NCI-H1105 (cell line): ENCODE results near the gene POLN.
"Not testable (repeated sequence)": the region's sequence is repeated elsewhere in the genome, so short reads cannot be mapped to it uniquely, and the experiment has no call there.

Experiments
- DNase-seq: peaks from one replicate; lab custom pipeline; 2025; lab: John Stamatoyannopoulos, UW

POLN gene

DNA sequence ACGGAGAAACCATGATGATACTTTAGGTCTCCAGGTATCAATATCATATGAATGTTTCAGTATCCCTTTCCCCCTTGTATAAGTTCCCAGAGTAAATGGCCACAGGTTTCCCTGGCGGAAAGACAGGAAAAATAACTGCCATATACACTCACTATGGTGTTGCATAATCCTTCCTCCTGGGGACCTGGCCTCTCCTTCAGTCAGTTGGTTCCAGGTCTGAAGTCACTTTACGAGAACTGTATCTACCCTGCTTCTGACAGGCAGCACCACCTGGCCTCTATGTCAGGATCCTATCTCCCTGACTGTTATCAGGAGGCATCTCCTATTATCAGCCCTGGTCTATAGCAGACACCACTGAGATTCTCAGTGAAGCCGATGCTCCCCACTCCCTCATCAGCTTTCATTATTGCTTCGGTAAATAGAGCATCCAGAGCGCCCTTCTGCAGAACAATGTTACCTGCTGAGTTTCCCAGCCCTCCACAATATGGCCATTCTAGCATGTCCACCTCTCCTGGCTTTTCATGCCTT, 22.6 kb downstream of the POLN start:
- no peak for DNase-seq

DNA sequence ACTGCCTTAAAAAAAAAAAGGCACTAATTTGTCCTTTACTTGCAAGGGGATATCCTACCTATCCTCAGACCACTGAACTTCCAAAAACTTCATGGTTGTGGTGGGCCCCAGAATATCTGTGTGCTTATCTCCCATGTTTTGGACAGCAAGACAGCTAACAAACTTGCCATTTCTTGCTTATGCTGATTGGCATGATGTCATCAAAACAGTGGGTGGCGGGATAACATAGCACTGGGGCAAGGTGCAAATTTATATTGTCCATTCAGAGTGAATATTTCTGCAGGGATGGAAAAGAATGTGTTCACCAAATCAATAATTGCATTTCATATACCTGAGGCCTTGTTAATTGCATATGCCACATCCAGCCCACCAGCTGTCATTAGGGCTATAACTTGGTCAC, 23.5 kb downstream of the POLN start:
- no peak for DNase-seq

DNA sequence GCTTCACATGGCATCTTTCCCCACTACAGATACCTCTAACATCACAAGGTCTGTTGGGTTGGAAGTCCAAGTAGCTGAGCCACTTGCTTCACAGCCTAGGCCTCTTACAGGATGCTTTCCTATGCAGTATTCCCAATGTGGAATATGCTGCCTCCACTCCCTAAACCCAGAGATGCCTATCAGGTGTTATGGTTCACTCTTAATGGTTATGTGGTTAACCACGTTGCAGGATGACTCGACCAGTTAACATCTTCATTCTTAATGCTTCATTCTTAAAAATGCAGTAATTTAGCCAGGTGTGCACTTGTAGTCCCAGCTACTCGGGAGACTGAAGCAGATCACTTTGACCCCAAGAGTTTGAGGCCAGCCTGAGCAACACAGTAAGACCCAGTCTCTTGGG, 24.2 kb downstream of the POLN start:
- no peak for DNase-seq

- no peak for DNase-seq
These were observed 29.1 kb downstream of the POLN start for GRCh38 chr4:2212831-2213230.

- DNase-seq: not testable (repeated sequence)
These were observed 39.1 kb downstream of the POLN start for GRCh38 chr4:2202789-2203188.

DNA sequence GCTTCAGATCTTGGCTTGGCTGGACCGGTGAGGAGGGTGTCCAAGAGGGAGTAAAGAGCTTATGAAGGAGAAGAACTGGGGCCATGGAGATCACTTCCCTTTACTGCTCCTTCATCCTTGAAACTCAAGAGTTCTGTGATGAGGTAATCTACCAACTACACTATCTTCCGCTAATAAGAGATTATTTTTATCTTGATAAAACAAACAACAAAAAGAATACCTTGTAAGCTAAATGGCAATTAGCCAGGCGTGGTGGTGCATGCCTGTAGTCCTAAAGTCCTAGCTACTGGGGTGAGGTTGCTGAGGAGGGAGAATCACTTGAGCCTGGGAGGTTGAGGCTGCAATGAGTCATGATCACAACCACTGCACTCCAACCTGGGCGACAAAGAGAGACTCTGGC, 47.4 kb downstream of the POLN start:
- DNase-seq: no peak

DNA sequence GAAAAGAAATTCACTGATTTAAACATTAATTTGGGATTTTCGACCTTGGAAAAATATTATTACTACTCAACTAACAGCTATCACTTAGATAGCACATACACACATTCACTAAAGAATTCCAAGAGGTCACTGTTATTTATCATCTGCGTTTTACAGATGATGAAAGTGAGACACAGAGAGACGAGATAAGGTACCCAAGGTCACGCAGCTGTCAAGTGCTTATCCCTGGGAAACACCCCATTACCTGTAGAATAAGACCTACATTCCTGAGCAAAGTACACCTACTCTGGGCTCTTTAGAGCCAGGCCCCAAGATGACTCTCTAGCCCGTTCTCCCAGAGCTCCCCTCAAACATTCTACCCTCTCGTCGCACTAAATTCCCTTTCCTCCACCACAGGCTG, 48.6 kb downstream of the POLN start:
- DNase-seq: no peak

GRCh38 chr4:2186865-2187172, 55.1 kb downstream of the POLN start:
- DNase-seq: no peak

GRCh38 chr4:2186133-2186864, 55.6 kb downstream of the POLN start:
- DNase-seq: peak; percentile 33

DNA sequence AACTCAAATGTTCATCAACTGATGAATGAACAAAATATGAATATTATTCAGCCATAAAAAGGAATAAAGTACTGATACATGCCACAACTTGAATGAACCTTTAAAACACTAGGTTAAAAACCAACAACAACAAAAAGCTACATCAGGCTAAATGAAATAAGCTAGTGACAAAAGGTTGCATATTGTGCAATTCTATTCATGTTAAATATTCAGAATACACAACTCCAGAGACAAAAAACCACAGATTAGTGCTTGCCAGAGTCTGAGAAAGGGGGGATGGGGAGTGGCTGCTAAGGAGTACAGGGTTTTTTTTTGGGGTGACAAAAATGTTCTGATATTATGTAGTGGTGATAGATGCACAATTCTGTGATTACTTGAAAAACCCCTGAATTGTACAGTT, 58.5 kb downstream of the POLN start:
- no peak for DNase-seq

GRCh38 chr4:2182994-2183393, 58.9 kb downstream of the POLN start:
- no peak for DNase-seq

DNA sequence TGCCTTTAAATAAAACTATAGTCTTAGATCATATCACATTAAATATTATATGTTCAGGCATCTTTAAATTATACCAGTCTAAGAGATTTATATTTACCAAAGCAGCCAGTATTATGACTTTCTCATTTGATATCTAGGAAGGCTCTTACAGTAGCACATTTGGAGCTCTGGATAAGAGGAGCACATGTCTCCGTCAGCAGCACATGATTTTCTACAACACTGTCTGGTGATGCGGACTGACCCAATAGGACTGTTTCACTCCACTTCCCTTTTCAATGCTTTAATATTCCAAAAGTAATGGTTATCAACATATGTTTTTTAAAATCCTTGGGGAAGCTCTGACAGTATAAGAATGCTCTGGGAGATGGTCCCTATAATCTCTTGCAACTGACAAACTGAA, 61.5 kb downstream of the POLN start:
- no peak for DNase-seq

DNA sequence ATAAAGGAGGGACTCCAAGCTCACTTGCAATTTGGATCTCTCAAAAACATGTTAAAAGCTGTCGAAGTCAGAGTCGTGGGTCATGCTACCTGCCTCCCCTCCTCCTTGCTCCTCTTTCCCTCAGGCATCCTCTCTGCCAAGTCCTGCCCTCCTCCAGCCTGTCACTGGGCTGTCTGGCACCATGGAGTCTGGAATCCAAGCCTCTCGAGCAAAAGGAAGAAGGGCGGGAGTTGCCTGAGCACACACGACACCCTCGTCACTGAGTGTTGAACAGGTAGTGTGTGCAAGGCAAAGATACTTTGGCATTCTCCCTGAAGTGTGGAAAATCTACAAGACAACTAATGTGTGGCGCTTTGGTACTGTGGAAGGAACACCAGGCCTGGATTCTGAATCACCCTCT, 62.2 kb downstream of the POLN start:
- DNase-seq: no peak

DNA sequence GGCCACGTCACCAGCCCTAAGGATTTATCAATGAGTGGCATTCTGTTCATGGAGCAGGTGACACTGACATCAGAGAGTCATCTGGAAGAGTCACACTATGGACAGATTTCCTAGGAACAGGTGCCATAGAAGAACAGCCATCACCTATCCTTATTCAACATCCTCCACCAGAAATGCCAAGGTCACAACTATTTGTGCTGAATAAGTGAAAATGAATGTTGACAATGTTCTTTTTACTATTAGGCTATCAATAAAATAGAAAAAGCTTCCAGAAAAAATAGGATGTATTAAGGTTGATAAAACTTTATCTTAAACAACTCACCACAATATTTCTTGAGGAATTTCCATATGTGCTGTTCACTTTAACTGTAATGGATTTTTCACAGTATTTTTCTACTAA, 62.9 kb downstream of the POLN start:
- DNase-seq: no peak

DNA sequence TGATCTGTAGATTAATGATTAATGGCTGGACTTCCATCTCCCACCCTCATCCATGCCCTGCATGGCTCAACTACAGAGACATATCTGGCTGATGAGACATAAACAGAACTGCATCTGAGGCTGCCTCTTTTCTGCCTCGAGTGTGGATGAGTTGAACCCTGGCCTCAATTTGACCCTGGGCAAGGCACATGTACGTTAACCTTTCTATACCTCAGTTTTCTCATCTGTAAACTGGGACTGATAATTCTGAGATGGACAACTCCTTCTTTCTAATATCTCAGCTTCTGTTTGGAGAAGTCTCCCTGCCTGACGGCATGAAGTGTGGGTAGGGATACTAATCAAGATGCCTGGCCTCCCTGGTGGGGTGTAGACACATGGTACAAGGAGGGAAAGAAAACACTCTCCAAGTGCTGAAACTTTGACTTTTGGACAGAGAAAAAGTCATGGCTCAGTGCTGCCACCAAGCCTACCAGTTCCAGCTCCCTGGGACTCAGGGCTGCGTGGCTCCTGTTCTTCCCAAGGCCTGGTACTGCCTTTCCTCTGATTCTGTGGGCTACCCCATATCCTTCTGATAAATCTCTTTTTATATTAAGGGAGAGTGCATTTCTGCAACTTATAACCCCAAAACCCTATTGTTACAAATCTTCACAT, 64.4 kb downstream of the POLN start:
- DNase-seq: no peak

GRCh38 chr4:2175990-2176698, 65.8 kb downstream of the POLN start:
- no peak for DNase-seq

DNA sequence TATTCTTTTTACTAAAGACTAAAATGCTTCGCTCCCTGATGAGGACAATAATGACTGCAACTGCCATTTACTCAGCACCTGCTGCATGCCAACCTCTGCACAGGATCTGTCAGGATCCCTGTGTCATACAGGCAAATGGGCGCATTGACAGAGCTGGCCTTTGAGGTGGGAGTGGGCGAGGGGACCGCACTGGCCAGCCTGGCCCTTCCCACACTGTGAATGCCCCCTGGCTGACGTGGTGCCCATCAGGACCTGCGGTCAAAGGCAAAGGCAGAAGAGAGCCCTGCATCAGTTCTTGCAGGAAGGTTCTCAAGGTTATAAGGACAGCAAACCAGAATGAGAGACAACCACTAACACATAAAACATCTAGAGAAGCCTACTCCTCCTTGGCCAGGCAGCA, 67.9 kb downstream of the POLN start:
- no peak for DNase-seq

GRCh38 chr4:2172627-2173231, 69.2 kb downstream of the POLN start:
- no peak for DNase-seq

DNA sequence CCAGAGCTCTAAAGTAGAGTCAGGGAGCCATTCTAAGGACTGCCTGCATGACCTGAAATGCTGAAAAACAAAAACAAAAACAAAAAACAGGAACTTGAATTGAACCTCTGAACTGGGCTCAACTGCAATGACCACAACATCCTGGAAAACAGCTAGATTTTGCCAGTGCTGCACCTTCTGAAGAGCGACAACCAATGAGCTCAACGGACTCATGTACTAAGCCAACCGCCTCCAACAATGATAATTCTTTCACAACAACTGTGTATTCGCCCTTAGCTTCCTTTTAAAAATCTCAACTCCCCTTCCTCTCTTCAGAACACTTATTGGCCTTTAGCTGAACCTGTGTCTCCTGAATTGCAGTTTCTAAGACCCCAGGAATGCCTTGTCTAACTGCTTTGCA, 69.8 kb downstream of the POLN start:
- no peak for DNase-seq

- no peak for DNase-seq
These were observed 73.2 kb downstream of the POLN start for GRCh38 chr4:2168469-2169319.

GRCh38 chr4:2166253-2166652, 75.7 kb downstream of the POLN start:
- no peak for DNase-seq

- no peak for DNase-seq
These were observed 76.5 kb downstream of the POLN start for GRCh38 chr4:2165391-2165790.
